Cardiac fibroblast (primary cell): ENCODE results near the gene GM2A.
"Not testable (repeated sequence)": the region's sequence is repeated elsewhere in the genome, so short reads cannot be mapped to it uniquely, and the experiment has no call there.

ENCODE experiments used
- DNase-seq, 2 donors: peaks; one replicate each; pipeline versions ENCODE4 v3.0.0 to v3.0.0-alpha.2; 2010; ENCODE audit warnings: low read depth in 2 of 2
- H3K4me3 ChIP-seq, 2 donors: replicated peaks in 1 of 2; 1 replicate in 1 of 2; 2 replicates in 1 of 2; pipeline ENCODE4 v1.5.1; 2011; ENCODE audit warnings: low read depth in 2 of 2, low read length in 2 of 2, mild to moderate bottlenecking in 2 of 2, moderate library complexity in 1 of 2
- CTCF ChIP-seq: IDR thresholded peaks from one replicate; pipeline ENCODE4 v1.5.1; 2011; ENCODE audit warnings: low read depth, mild to moderate bottlenecking, low read length, inconsistent platforms

Gene GM2A

GRCh38 chr5:151295138-151295537, 42.2 kb downstream of the GM2A start:
- peak; percentile 20 to 22 for DNase-seq
- H3K4me3 ChIP-seq: no peak overlapping the region
- TF ChIP-seq CTCF: no peak

- H3K4me3 ChIP-seq: no peak overlapping the region
- TF ChIP-seq CTCF: no peak
- no peak for DNase-seq
These were observed 42.9 kb downstream of the GM2A start for GRCh38 chr5:151295791-151296477.

GRCh38 chr5:151296478-151296830, 43.5 kb downstream of the GM2A start:
- DNase-seq: no peak
- no peak for TF ChIP-seq CTCF
- H3K4me3 ChIP-seq: no peak overlapping the region

- H3K4me3 ChIP-seq: no peak overlapping the region
- no peak for DNase-seq
- TF ChIP-seq CTCF: no peak
These were observed 44.0 kb downstream of the GM2A start for GRCh38 chr5:151296974-151297373.

- H3K4me3 ChIP-seq: no peak overlapping the region
- DNase-seq: peak in 1 of 2 donors; percentile 5
- no peak for TF ChIP-seq CTCF
These were observed 45.3 kb downstream of the GM2A start for GRCh38 chr5:151298063-151298855.

- TF ChIP-seq CTCF: no peak
- H3K4me3 ChIP-seq: no peak within 1 kb of the TSS
- no peak for DNase-seq
These were observed 50.7 kb downstream of the GM2A start, which contains the start of gene SLC36A3 for GRCh38 chr5:151303666-151304065. Gene SLC36A3 (minus strand): TSS chr5:151303766. CDS start chr5:151303354, 412 bp downstream.

GRCh38 chr5:151309266-151309665, 56.3 kb downstream of the GM2A start:
- DNase-seq, H3K4me3 ChIP-seq: not testable (repeated sequence)

- not testable (repeated sequence) for DNase-seq, H3K4me3 ChIP-seq
These were observed 56.8 kb downstream of the GM2A start for GRCh38 chr5:151309821-151310220.
